DND-41 (cell line): ENCODE measurements around the gene TNNC2.

Source experiments
- CTCF ChIP-seq: IDR thresholded peaks from 2 replicates; pipeline ENCODE4 v1.5.1; 2012; ENCODE audit warnings: borderline replicate concordance, low read length, moderate library complexity, mild to moderate bottlenecking; ENCODE audit not compliant: poor library complexity, severe bottlenecking; ENCODE audit errors: extremely low read depth
- EZH2 ChIP-seq: IDR thresholded peaks from 3 replicates; pipeline ENCODE4 v1.6.1; 2012; ENCODE audit warnings: borderline replicate concordance, low read depth, mild to moderate bottlenecking, moderate library complexity, low read length, inconsistent platforms; ENCODE audit not compliant: severe bottlenecking

DNA sequence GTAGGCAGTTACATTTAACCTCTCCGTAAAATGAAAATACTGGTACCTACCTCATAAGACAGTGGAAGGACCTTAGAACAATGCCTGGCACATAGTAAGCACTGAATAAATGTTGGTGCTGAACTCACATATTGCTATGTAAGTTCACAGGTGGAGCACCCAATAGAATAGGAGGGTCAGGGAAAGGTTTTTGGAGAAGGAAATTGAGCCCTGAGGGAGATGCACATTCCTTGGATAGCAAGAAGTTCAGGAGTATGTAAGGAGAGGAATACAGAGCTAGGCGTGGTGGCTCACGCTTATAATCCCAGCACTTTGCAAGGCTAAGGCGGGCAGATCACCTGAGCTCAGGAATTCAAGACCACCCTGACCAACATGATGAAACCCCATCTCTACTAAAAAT is 7.6 kb downstream of the TNNC2 start:
- TF ChIP-seq CTCF (no peak), EZH2 (no peak)
